Esophagus squamous epithelium (tissue), 5 donors: ENCODE results near the gene FAM78A. TPM values are rescaled to one million over a fixed set of nuclear protein-coding genes. Genes with fewer than 3 reads are reported as not detected.

Experiments
- DNase-seq: peaks from one replicate; lab custom pipeline; 2025; lab: John Stamatoyannopoulos, UW
- H3K27ac ChIP-seq, 4 donors: fragments of 200-600 bp; sonication (generic); one replicate each; pipeline ENCODE4 v1.5.1; 2016 to 2019; ENCODE audit warnings: mild to moderate bottlenecking in 1 of 4
- H3K27me3 ChIP-seq, 4 donors: fragments of 200-600 bp; sonication (generic); 1 replicate in 3 of 4; 2 replicates in 1 of 4; pipeline versions ENCODE4 v1.5.1 to v1.6.0; 2017 to 2021; ENCODE audit warnings: antibody characterized with exemption in 1 of 4
- H3K36me3 ChIP-seq, 3 donors: fragments of 200-600 bp; sonication (generic); one replicate each; pipeline ENCODE4 v1.5.1; 2016 to 2019
- H3K4me1 ChIP-seq, 3 donors: fragments of 200-600 bp; sonication (generic); one replicate each; pipeline ENCODE4 v1.5.1; 2017 to 2019
- H3K4me3 ChIP-seq, 4 donors: fragments of 200-600 bp; sonication (generic); 1 replicate in 3 of 4; 2 replicates in 1 of 4; pipeline ENCODE4 v1.5.1; 2016 to 2019; ENCODE audit warnings: mild to moderate bottlenecking in 2 of 4, moderate library complexity in 1 of 4
- H3K9me3 ChIP-seq, 3 donors: fragments of 200-600 bp; sonication (generic); one replicate each; pipeline ENCODE4 v1.5.1; 2016 to 2019
- CTCF ChIP-seq, 6 experiments: fragments of 450-650 bp in 4 of 6; fragments of 200-600 bp in 2 of 6; sonication (generic) in 2 of 6; IDR thresholded peaks; one replicate each; pipeline ENCODE4 v1.5.1; 2016 to 2019; ENCODE audit warnings: antibody characterized with exemption in 6 of 6, mild to moderate bottlenecking in 4 of 6, moderate library complexity in 4 of 6
- POLR2A ChIP-seq, 4 donors: fragments of 450-650 bp; IDR thresholded peaks; one replicate each; pipeline ENCODE4 v1.6.1; 2017; ENCODE audit warnings: antibody characterized with exemption in 4 of 4, mild to moderate bottlenecking in 4 of 4, moderate library complexity in 3 of 4
- WGBS, 2 donors: methylation state at CpG; one replicate each; pipeline ENCODE4 v1.1.5; 2018; 5-methylcytosine and 5-hydroxymethylcytosine counted together
- intact Hi-C: fragments of 100-400 bp; cut with DNase I; formaldehyde crosslinking; loops from one replicate; pipeline ENCODE4 v1.15.0; 2022
- total RNA-seq, 4 donors: library from RNA; depleted of rRNA; stranded (reverse); fragments of >200 nt; gene quantifications; one replicate each; pipeline ENCODE4 v1.1.0, GENCODE V29; 2016
- donor health status: DM: yes; HTN: yes; CAD: no.

The FAM78A gene
- total RNA-seq, 4 donors from 2014 or later: 0.61 to 2.9 (median 2.0) TPM

- H3K36me3 ChIP-seq: no peaks in the 10 kb centered on the region
- no peak overlapping the region for H3K4me3 ChIP-seq
- no peaks in the 10 kb centered on the region for H3K4me1 ChIP-seq
- intact Hi-C loops: no loop called here
- H3K27ac ChIP-seq: no peak overlapping the region
- no peaks in the 10 kb centered on the region for H3K27me3 ChIP-seq
- TF ChIP-seq CTCF (IDR thresholded peaks at IDR 0.05) (no peak), POLR2A (IDR thresholded peaks at IDR 0.05) (no peak)
- H3K9me3 ChIP-seq: no peaks in the 10 kb centered on the region
- WGBS, 2 donors: 86 to 90% methylated on average over 7 to 14 of the region's 14 CpGs
- no peak for DNase-seq
These were observed 30.2 kb upstream of the FAM78A start for GRCh38 chr9:131306397-131307004.

- no peaks in the 10 kb centered on the region for H3K9me3 ChIP-seq
- H3K36me3 ChIP-seq: no peaks in the 10 kb centered on the region
- WGBS, 2 donors: 54 to 70% methylated on average over 18 to 19 of the region's 19 CpGs
- H3K27ac ChIP-seq: no peak overlapping the region
- intact Hi-C loops: no loop called here
- TF ChIP-seq CTCF (IDR thresholded peaks at IDR 0.05): no peak
- TF ChIP-seq POLR2A (IDR thresholded peaks at IDR 0.05): no peak
- H3K27me3 ChIP-seq: no peaks in the 10 kb centered on the region
- no peaks in the 10 kb centered on the region for H3K4me1 ChIP-seq
- no peak for DNase-seq
- no peak overlapping the region for H3K4me3 ChIP-seq
These were observed 28.5 kb upstream of the FAM78A start for GRCh38 chr9:131304676-131305355.

GRCh38 chr9:131303381-131304321 lies 27.3 kb upstream of the FAM78A start:
- Histone ChIP-seq H3K27ac (no peak overlapping the region), H3K4me3 (no peak overlapping the region), H3K36me3 (no peaks in the 10 kb centered on the region), H3K9me3 (no peaks in the 10 kb centered on the region), H3K27me3 (no peaks in the 10 kb centered on the region), H3K4me1 (no peaks in the 10 kb centered on the region)
- no peak for TF ChIP-seq POLR2A (IDR thresholded peaks at IDR 0.05)
- no peak for TF ChIP-seq CTCF (IDR thresholded peaks at IDR 0.05)
- no peak for DNase-seq
- intact Hi-C loops: no loop called here
- 63 to 66% methylated on average over 5 to 6 of the region's 11 CpGs for WGBS, 2 donors

- no peak for TF ChIP-seq POLR2A (IDR thresholded peaks at IDR 0.05)
- no peak for TF ChIP-seq CTCF (IDR thresholded peaks at IDR 0.05)
- no peak overlapping the region for H3K4me3 ChIP-seq
- no peaks in the 10 kb centered on the region for H3K9me3 ChIP-seq
- H3K4me1 ChIP-seq: no peaks in the 10 kb centered on the region
- no peaks in the 10 kb centered on the region for H3K36me3 ChIP-seq
- no peaks in the 10 kb centered on the region for H3K27me3 ChIP-seq
- intact Hi-C loops: no loop called here
- no peak overlapping the region for H3K27ac ChIP-seq
- WGBS, 2 donors: 80 to 83% methylated on average over 2 to 6 of the region's 16 CpGs
- no peak for DNase-seq
These were observed 26.1 kb upstream of the FAM78A start for GRCh38 chr9:131302244-131303075.
